Sciatic nerve (tissue), 2 donors: ENCODE data around the gene SHISA9. TPM values are rescaled to one million over a fixed set of nuclear protein-coding genes. Genes with fewer than 3 reads are reported as not detected.

Experiments
- ATAC-seq: fragments of 200-7000 bp; cut with Tn5 transposase; one replicate; pipeline ENCODE4 v1.9.1; 2020; ENCODE audit warnings: mild to moderate bottlenecking, moderate library complexity
- DNase-seq: peaks from one replicate; pipeline ENCODE4 v3.0.0-alpha.2; 2020; ENCODE audit warnings: low spot score
- intact Hi-C: fragments of 100-400 bp; cut with DNase I; formaldehyde crosslinking; loops from one replicate; pipeline ENCODE4 v1.14.2; 2022
- total RNA-seq: library from RNA; stranded (reverse); fragmentation: NEBNext Ultra II Directional; extraction: Animal tissue kit (Norgen Biotek cat#: 25700); gene quantifications from one replicate; pipeline ENCODE4 v1.2.1, GENCODE V29; 2021
- donor health status: DM: no; HTN: no; CAD: no.
- donor health status: DM: no; HTN: no; CAD: no.

Gene SHISA9
- total RNA-seq, 1 donor from 2014 or later, result 3.8 TPM

DNA sequence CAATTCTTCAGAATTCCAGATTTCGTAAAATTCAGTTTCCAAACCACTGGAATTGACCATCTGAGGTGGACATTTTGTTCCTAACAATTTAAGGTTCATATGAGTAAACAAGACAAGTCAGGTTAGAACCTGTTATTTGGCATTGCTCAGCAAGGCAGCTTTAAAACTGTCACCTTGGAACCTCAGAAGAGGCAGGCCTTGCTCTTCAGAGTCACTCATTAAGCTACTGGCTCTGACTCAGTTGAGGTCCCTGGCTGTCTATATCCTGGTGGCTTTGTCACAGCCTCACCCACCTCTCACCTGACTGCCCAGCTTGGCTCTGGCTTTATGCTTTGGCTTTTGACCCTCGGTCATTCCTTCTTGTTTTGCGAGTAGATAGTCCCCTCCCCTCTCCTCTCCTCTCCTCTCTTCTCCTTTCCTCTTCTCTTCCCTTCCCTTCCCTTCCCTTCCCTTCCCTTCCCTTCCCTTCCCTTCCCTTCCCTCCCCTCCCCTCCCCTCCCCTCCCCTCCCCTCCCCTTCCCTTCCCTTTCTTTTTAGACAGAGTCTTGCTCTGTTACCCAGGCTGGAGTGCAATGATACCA, 238.4 kb downstream of the SHISA9 start:
- ATAC-seq, result no peak
- intact Hi-C loops, result no loop called here
- no peak for DNase-seq

DNA sequence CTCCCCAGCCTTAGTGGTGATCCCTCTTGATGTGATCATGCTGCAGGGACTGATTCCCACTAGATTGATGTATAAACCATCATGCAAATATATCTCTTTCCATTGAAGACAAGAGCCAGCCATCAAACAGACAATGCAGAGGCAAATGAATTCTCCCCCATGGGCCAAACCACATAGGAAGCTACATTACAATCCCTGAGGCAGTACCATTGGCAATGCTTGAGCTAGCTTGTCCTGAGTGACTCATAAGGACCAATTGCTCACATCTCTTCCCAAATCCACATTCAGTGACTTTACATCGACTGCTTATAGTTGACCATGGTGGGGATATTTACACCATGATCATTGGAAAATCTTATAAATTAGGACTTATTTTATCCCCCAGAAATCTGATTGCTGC, 242.2 kb downstream of the SHISA9 start:
- intact Hi-C loops, result no loop called here
- no peak for ATAC-seq
- no peak for DNase-seq

DNA sequence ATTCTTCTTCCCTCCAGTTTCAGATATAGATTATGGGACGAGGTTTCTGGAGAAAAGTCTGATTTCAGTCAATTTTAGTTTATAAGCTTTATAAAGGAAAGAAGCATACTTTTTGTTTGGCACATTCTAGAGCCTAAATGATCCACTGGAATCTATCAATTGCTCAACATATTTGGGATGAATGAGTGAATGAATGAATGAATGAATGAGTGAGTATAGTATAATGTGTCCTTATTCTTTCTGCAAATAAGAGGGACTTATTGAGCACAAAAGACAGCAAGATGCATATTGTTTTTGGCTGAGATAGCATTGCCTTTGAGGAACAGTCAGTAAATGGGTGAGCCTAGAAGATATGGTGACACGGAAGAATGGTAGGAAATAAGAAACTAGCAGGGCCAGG, 245.4 kb downstream of the SHISA9 start:
- DNase-seq (no peak), ATAC-seq (no peak)
- intact Hi-C loops, result no loop called here

DNA sequence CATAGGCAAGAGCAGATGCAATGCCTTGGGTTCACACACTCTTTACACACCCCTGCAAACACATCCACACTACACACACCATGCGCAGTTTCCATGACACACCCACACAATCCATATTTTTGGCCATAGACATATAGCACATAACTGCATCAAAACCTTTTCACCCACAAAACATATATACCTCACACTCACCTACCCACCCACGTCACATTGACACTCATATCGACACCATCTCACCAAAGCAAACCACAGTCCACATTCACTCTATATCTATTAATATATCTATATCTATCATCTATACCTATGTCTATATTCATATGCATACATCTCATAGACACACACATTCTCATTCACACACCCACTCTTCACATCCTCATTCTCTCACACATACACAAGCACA, 246.9 kb downstream of the SHISA9 start:
- DNase-seq (no peak), ATAC-seq (no peak)
- intact Hi-C loops, result no loop called here

DNA sequence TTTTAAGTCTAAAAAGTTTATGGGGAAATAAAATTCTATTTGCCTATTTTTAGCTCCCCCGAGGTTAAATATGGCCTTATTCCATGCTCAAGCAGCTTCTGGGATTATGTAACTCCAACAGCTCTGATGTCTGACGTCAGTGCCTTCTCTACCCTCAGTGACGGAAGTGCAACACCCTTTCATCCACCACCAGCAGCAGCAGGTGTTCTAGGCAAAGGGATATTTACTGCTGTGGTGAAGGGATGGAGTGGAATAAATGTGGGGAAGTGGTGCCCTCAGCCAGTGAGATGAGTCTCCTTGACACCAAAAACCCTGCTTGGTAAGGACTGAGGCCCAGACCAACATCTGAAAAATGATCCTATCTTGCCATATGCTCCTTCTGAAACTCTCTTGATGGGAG, 247.4 kb downstream of the SHISA9 start:
- ATAC-seq (no peak), DNase-seq (no peak)
- intact Hi-C loops, result no loop called here

DNA sequence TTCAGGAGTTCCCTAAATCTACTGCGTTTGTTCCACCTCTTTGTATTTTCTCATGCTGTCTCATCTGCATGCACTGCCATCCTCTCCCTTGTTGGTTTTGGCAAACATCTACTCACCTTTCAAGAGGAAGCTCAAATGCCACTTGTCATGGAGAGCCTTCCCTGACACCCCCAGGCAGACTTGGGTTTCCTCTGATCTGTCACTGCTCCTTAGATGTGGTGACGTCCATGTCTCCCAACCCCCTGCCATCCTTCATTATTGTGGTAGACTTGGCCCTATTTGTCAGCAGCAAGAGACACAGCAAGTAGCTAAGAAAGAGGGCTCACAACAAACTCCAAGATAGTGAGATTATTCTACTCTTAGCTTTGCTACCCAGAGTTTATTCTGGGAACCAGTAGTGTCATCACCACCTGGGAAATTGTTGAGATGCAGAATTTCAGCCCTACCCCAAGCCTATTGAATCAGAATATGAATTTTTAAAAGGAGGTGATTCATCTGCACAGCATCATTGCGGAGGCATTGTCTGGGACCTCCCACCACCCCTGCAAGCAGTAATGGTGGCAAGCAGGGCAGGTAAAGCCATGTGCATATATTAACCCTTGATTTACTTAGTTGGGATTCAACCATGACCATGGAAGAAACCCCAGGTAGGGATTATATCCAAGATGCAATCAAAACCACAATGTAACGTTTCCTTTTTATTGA, 248.9 kb downstream of the SHISA9 start:
- ATAC-seq (no peak), DNase-seq (no peak)
- intact Hi-C loops, result no loop called here

DNA sequence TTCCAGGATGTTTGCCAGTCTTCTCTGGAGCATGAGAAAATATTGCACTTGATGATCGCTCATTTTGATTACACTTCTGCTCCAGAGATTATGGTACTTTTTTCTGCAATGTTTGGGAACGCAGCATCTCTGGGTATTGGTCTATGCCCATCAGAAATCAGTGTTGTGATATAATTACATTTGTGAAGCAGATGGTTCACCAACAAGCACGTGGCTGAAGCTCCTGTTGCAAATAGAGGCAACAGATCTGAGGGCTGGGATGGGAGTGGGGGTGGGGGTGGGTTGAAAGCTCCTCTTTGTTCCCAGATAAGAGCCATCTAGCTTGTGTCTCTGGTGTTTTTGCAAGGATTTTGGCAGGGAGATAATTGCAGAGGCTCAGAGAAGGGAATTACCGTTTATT, 252.3 kb downstream of the SHISA9 start:
- ATAC-seq (no peak), DNase-seq (no peak)
- intact Hi-C loops, result no loop called here

DNA sequence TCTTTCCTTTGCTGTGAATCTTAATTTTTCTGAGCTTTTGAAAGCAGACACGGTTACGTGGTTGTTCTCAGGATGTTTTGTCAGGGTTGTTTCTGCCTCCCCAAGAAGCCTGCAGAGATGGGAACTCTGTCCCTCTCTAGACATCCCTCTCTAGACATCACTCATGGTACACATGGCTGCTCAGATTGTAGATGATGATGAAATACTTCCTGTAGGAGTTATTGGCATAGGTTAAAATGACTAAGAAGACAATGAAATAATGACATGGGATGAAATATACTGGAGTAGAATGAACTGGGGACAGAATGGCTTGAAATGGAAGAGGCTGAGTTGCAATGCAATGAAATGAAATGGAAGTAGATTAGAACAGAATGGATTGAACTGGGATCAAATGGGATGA, 253.4 kb downstream of the SHISA9 start:
- intact Hi-C loops, result no loop called here
- DNase-seq (no peak), ATAC-seq (no peak)

DNA sequence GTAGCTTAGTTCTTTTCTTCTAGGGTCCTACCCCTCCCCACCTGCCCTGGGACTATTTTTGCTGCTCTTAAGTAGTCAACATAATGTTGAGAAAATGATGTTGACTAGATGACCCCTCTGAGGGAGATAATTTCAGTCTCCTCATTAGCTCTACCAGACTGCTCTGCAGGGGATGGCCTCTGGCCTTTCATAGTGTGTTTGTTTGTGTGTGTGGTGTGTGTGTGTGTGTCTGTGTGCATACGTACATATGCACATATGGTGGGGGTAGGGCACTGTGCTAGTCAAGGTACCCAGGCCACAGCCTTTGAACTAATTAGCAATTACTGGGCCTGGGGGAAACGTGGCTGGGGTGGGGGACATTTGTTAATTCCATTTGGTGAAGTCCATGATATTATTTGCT, 254.0 kb downstream of the SHISA9 start:
- intact Hi-C loops, result no loop called here
- no peak for ATAC-seq
- DNase-seq, result no peak

DNA sequence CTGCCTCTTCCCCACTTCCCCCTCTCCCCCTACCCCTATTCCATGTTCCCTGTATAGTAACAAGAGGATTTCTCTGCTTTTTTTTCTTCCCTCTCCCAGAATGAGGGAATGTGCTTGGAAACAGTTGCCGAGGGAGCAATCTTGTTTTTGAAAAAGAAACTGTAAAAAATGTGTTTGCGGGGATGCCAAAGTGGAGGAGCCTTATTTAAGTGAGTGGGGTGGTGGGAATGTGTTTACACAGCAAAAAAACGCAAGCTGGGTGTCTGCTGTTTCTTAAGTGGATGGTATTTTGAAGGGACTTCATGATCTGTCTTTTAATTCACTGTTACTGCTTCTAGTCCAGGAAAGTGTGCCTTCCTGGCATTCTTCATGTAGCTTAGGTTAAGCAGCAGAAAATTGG, 254.4 kb downstream of the SHISA9 start:
- DNase-seq, result no peak
- intact Hi-C loops, result no loop called here
- no peak for ATAC-seq

DNA sequence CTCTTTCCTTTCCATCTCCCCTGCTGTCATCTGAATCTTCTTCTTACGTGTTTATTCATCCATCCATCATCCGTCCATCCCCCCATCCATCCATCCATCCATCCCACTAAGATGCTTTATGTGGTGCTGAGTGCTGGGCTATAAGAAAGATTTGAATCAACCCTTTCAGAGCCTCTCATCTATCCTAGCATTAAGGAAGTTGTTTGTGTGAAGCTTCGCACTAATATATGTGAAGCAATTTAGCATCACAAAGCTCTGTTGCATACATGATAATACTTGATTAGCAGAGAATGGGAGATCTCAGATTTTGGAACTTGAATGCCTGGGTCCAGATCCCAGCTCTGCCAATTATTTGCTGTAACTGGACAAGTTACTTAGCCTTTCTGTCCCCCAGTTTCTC, 255.7 kb downstream of the SHISA9 start:
- intact Hi-C loops, result no loop called here
- no peak for ATAC-seq

DNA sequence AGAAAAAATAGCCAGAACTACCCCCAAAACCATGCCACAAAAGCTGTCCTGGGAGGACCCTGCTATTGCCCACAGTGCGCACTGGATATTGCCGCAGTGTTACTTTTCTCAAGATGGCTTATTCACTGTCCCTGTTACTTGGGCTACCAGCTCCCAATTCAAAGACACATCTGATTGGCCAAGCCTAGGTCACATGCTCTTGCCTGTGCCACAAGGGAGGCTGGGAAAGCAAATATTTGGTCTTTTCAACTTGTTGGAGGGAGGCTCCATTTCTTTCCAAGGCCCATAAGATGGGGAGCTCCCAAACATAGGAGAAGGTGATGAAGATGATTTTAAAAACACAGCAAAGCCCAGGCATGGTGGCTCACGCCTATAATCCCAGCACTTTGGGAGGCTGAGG, 257.0 kb downstream of the SHISA9 start:
- ATAC-seq, result no peak
- intact Hi-C loops, result no loop called here
- DNase-seq, result no peak

More for the DNA sequence above, 255.7 kb downstream of the SHISA9 start:
- DNase-seq, result no peak

DNA sequence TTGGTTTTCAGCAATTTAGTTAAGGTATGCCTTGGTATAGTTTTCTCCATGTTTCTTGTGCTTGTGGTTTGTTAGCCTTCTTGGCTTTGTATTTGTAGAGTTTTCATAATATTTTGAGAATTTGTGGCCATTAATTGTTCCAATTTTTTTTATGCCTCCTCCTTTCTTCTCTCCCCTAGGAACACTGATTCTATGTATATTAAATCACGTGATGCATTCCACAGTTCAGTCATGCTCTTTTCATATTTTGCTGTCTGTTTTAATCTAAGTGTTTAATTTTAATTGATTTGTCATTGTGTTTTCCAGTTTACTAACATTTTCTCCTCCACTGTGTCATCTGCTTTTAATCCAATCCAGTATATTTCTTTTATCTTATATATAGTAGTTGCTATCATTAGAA, 263.6 kb downstream of the SHISA9 start:
- intact Hi-C loops, result no loop called here
- no peak for ATAC-seq
- no peak for DNase-seq

DNA sequence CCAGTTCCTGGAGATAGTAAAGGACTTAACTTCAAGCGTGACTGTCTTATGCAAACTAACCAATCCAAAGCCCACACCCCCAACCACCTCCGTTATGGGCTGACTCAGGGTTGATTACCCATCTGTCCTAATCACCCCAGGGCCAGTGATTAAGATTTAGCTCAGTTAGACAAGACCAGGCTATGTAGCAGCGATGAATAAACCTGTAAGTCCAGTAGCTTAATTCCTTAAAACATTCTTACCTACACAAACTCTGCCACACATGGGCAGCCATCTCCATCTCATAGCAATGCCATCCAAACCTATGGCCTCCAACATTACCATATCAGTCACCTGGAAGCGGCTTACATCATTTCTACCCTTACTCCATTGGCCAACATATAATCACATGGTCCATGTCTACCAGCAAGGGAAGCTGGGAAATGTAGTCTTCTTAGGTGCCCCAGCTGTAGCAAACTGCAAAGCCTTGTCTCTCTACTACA, 266.7 kb downstream of the SHISA9 start:
- DNase-seq, result no peak
- ATAC-seq, result no peak
- intact Hi-C loops, result no loop called here

DNA sequence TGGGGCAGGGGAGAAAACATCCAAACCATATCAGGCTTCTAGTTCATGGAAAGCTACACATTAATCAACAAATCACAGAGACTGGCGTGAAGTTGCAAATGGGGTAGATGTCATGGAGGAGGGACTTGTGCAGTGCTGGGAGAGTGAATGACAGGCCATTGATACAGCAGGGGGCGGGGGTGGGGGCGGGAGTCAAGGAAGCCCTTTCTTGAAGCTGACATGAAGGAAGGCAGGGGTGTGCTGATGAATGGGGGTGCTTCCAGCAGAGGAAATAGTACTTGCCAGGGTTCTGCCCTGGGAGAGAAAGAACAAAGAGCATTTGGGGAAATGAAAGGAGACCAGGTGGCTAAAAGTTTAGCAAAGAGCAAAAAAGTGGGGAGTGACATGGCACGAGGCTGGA, 269.9 kb downstream of the SHISA9 start:
- no peak for DNase-seq
- intact Hi-C loops, result no loop called here
- ATAC-seq, result no peak

DNA sequence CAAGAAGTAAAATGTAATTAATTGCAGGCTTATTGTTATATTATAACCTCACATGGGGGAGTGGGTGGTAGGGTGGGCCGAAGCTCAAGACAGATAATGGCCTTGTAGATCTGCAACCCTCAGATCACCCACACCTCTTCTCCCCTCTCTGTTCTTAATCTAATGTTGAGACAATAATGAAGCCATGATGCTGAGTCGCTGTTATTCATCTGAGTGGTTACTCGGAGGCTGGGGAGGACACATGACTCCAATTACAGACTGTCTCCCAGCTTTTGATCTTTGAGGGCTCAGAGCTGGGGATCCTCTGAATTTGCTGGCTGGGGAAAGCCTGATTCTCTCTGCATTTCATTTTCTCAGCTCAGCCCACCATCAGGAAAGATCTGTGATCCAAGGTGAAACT, 275.3 kb downstream of the SHISA9 start:
- ATAC-seq (no peak), DNase-seq (no peak)
- intact Hi-C loops, result no loop called here

DNA sequence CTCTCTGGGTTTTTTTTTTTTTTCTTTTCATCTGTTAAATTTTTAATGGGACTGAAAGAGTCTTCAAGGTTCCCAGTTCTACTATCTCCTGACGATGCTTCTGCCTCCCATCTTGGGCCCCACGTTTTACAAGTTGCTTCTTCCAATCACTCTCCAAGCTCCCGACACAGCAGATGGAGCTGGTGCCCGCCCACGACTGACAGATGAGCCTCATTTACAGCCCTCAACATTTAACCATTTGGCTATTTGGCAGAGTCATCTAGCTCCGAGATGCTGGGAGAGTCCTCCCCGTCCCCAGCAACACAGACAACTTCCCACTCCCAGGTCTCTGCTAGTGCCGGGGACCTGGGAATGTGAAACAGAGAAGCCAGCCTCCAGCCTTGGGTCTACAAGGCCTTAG, 276.9 kb downstream of the SHISA9 start:
- DNase-seq, result no peak
- no peak for ATAC-seq
- intact Hi-C loops, result no loop called here

DNA sequence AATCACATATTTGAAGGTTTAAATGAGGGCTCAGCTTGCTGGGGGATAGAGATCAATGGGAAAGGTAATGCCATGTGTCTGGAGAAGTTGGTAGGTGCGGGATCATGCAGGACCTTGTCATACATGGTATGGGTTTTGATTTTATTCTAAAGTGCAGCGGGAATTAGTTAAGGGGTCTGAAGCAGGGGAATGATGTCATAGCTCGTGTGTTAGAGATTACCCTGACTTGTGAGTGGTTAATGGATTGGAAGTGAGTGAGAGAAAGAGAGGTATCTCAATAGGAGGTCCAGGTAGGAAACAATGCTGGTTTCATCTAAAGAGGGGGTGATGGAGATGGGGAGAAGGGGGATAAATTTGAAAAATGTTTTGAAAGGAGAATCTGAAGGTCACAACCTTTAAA, 280.0 kb downstream of the SHISA9 start:
- ATAC-seq (no peak), DNase-seq (no peak)
- intact Hi-C loops, result no loop called here

DNA sequence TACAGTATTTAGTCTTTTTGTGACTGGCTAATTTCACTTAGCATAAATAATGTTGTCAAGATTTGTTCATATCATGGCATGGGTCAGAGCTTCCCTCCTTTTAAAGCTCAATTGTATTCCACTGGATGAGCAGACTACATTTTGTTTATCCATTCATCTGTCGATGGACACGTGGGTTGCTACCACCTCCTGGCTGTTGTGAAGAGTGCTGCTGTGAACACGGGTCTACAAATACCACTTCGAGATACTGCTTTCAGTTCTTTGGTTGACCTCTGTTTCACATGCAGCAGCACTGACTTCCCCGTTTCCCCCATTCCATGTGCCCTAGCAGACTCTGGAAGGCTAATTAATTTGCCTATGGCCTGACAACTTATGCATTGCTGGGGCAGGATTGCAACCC, 285.4 kb downstream of the SHISA9 start:
- DNase-seq, result no peak
- intact Hi-C loops, result no loop called here
- ATAC-seq, result no peak

DNA sequence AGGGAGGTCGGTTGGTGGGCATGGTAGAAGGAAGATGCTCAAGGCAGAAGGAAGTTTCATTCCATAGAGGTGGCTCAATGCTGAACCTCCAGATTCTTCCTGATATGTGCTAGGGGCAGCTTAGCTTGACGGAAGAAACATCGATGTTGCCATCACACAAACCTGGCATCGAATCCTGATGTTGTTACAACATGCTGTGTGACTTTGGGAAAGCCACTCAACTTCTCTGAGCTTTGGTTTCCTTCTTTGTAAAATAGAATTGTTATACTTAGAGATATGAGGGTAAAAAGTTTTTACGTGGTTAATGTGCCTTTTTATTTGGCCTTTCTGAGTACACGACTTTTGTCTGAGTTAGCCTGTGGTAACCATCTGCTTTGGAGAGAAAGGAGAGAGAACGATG, 287.9 kb downstream of the SHISA9 start:
- intact Hi-C loops, result no loop called here
- DNase-seq (no peak), ATAC-seq (no peak)

DNA sequence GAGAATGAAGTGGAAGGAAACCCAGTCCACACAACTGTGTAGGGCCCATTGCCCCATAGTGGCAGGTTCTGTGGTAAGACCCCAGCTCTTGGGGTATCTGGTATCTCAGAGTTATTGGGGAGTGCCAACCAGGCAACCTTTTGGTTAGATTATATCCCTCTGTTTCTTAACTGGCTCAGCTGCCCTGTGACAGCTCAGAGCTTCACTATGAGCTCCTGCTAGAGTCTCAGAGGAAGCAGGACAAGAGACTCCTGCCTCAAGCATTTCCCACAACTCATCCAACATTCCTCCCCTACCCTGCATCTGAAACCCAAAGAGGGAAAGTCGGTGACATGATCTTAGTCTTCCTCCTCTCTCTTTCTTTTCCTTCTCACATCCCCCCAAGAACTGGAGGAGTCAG, 292.3 kb downstream of the SHISA9 start:
- intact Hi-C loops, result no loop called here
- no peak for ATAC-seq
- DNase-seq, result no peak
